ENCODE measurements around the gene SERPINA1.

The SERPINA1 gene

GRCh38 chr14:94388384-94389103, at the start of gene SERPINA1:
SERPINA1 (minus strand) TSS chr14:94388602; CDS start chr14:94383237, 5,365 bp downstream.
- Histone ChIP-seq H3K9me3 (ENCODE audit: severe bottlenecking) (no peaks in the 10 kb centered on the region), H3K36me3 (ENCODE audit: low read depth) (no peaks in the 10 kb centered on the region), H3K27ac (ENCODE audit: poor library complexity, severe bottlenecking) (peak within 1 kb of the TSS; percentile 71), H3K27me3 (ENCODE audit: insufficient read depth, poor library complexity, severe bottlenecking) (no peaks in the 10 kb centered on the region), H3K4me3 (ENCODE audit: severe bottlenecking) (no peak within 1 kb of the TSS), H3K4me1 (ENCODE audit: insufficient read depth, poor library complexity, severe bottlenecking) (peaks cover 38% of the 10 kb centered on the region)
- peak; percentile 89 for DNase-seq (ENCODE audit: low spot score)
- TF ChIP-seq, protein P1, sequence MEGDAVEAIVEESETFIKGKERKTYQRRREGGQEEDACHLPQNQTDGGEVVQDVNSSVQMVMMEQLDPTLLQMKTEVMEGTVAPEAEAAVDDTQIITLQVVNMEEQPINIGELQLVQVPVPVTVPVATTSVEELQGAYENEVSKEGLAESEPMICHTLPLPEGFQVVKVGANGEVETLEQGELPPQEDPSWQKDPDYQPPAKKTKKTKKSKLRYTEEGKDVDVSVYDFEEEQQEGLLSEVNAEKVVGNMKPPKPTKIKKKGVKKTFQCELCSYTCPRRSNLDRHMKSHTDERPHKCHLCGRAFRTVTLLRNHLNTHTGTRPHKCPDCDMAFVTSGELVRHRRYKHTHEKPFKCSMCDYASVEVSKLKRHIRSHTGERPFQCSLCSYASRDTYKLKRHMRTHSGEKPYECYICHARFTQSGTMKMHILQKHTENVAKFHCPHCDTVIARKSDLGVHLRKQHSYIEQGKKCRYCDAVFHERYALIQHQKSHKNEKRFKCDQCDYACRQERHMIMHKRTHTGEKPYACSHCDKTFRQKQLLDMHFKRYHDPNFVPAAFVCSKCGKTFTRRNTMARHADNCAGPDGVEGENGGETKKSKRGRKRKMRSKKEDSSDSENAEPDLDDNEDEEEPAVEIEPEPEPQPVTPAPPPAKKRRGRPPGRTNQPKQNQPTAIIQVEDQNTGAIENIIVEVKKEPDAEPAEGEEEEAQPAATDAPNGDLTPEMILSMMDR (IDR thresholded peaks at IDR 0.05; ENCODE audit: poor library complexity, severe bottlenecking): no peak
- peak; percentile 87 for ATAC-seq (ENCODE audit: low read depth)

GRCh38 chr14:94428610-94429009, 40.2 kb upstream of the SERPINA1 start:
- ATAC-seq (ENCODE audit: low read depth): no peak
- no peak overlapping the region for H3K4me3 ChIP-seq (ENCODE audit: severe bottlenecking)
- no peaks in the 10 kb centered on the region for H3K27me3 ChIP-seq (ENCODE audit: insufficient read depth, poor library complexity, severe bottlenecking)
- no peak for DNase-seq (ENCODE audit: low spot score)
- H3K4me1 ChIP-seq (ENCODE audit: insufficient read depth, poor library complexity, severe bottlenecking): peaks cover 8% of the 10 kb centered on the region
- no peak overlapping the region for H3K27ac ChIP-seq (ENCODE audit: poor library complexity, severe bottlenecking)
- no peaks in the 10 kb centered on the region for H3K36me3 ChIP-seq (ENCODE audit: low read depth)
- no peaks in the 10 kb centered on the region for H3K9me3 ChIP-seq (ENCODE audit: severe bottlenecking)
- TF ChIP-seq, protein P1 (IDR thresholded peaks at IDR 0.05; ENCODE audit: poor library complexity, severe bottlenecking): no peak

DNA sequence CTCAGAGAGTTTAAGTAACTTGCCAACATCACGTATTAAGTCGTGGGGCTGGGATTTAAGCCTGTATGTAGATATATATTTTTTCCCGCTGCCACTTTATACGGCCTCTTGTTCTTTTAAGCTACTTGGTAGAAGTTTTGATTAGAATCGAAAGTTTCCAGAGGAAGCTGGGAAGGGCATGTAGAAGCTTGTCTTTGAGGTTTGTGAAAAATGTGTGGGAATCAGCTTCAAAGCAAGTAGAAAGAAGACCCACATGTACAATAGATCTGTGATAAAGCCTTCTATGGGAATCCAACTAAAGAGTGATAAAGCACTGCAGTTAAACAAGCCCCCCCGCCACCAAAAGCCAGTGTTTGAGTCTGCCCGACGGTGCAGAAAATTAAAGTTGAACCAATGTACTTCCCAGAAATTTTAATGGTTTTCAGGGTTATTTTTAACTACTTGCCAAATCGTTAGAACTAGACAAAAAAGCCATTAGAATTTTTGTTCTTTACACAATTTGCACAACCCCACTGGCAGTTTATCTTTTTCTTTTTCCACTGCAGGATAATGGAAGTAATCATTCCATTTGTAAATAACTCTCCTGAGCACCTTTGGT, 38.7 kb upstream of the SERPINA1 start:
- DNase-seq (ENCODE audit: low spot score) (no peak), ATAC-seq (ENCODE audit: low read depth) (peak; percentile 69; the same call in 2 of the 3 replicates)
- H3K27me3 ChIP-seq (ENCODE audit: insufficient read depth, poor library complexity, severe bottlenecking): no peaks in the 10 kb centered on the region
- no peak overlapping the region for H3K4me3 ChIP-seq (ENCODE audit: severe bottlenecking)
- H3K36me3 ChIP-seq (ENCODE audit: low read depth): no peaks in the 10 kb centered on the region
- peaks cover 8% of the 10 kb centered on the region for H3K4me1 ChIP-seq (ENCODE audit: insufficient read depth, poor library complexity, severe bottlenecking)
- no peak overlapping the region for H3K27ac ChIP-seq (ENCODE audit: poor library complexity, severe bottlenecking)
- no peaks in the 10 kb centered on the region for H3K9me3 ChIP-seq (ENCODE audit: severe bottlenecking)
- TF ChIP-seq, protein P1 (IDR thresholded peaks at IDR 0.05; ENCODE audit: poor library complexity, severe bottlenecking): no peak

GRCh38 chr14:94426526-94426925, 38.1 kb upstream of the SERPINA1 start:
- H3K4me3 ChIP-seq (ENCODE audit: severe bottlenecking): no peak overlapping the region
- no peaks in the 10 kb centered on the region for H3K27me3 ChIP-seq (ENCODE audit: insufficient read depth, poor library complexity, severe bottlenecking)
- TF ChIP-seq, protein P1 (IDR thresholded peaks at IDR 0.05; ENCODE audit: poor library complexity, severe bottlenecking): no peak
- no peaks in the 10 kb centered on the region for H3K36me3 ChIP-seq (ENCODE audit: low read depth)
- H3K4me1 ChIP-seq (ENCODE audit: insufficient read depth, poor library complexity, severe bottlenecking): peaks cover 8% of the 10 kb centered on the region
- H3K27ac ChIP-seq (ENCODE audit: poor library complexity, severe bottlenecking): no peak overlapping the region
- DNase-seq (ENCODE audit: low spot score) (no peak), ATAC-seq (ENCODE audit: low read depth) (no peak)
- no peaks in the 10 kb centered on the region for H3K9me3 ChIP-seq (ENCODE audit: severe bottlenecking)

GRCh38 chr14:94424371-94424770, 36.0 kb upstream of the SERPINA1 start:
- H3K36me3 ChIP-seq (ENCODE audit: low read depth): no peaks in the 10 kb centered on the region
- no peak for ATAC-seq (ENCODE audit: low read depth)
- H3K9me3 ChIP-seq (ENCODE audit: severe bottlenecking): no peaks in the 10 kb centered on the region
- H3K27me3 ChIP-seq (ENCODE audit: insufficient read depth, poor library complexity, severe bottlenecking): no peaks in the 10 kb centered on the region
- TF ChIP-seq, protein P1 (IDR thresholded peaks at IDR 0.05; ENCODE audit: poor library complexity, severe bottlenecking): no peak
- no peak overlapping the region for H3K27ac ChIP-seq (ENCODE audit: poor library complexity, severe bottlenecking)
- H3K4me1 ChIP-seq (ENCODE audit: insufficient read depth, poor library complexity, severe bottlenecking): peaks cover 8% of the 10 kb centered on the region
- DNase-seq (ENCODE audit: low spot score): no peak
- H3K4me3 ChIP-seq (ENCODE audit: severe bottlenecking): no peak overlapping the region

Measured in RWPE2 (cell line).